Measurements from ENCODE around the gene STAT4.
A peak's percentile ranks its signal among the peaks of the same experiment; 100 is the strongest.

Gene STAT4

GRCh38 chr2:191037351-191037750, 113.4 kb downstream of the STAT4 start:
- Histone ChIP-seq H3K79me2 (ENCODE audit: control insufficient read depth, insufficient read depth, low read length, poor library complexity) (no peaks in the 10 kb centered on the region), H2BK120ac (ENCODE audit: insufficient read depth, low read length, poor library complexity) (no peak overlapping the region), H3K23ac (ENCODE audit: low read length) (no peak overlapping the region), H3K9ac (ENCODE audit: low read length) (no peak overlapping the region), H3K4ac (ENCODE audit: low read depth, low read length) (no peak overlapping the region), H2AK5ac (ENCODE audit: low read length) (no peak overlapping the region), H3K4me2 (ENCODE audit: low read length) (no peak overlapping the region), H3K27ac (ENCODE audit: low read depth, low read length) (no peak overlapping the region), H3K36me3 (ENCODE audit: control insufficient read depth in 1 of 2, insufficient read depth in 2 of 2, low read length in 2 of 2) (no peaks in the 10 kb centered on the region), H3K4me3 (ENCODE audit: low read depth, low read length) (no peak overlapping the region), H3K14ac (ENCODE audit: low read length) (no peak overlapping the region), H2BK12ac (ENCODE audit: low read length) (no peak overlapping the region), H3K27me3 (ENCODE audit: insufficient read depth, low read length) (no peaks in the 10 kb centered on the region), H2AFZ (ENCODE audit: insufficient read depth, low read length, poor library complexity) (no peak overlapping the region), H3K4me1 (ENCODE audit: control insufficient read depth in 1 of 2, insufficient read depth in 2 of 2, low read length in 2 of 2) (peaks cover 0 to 10% of the 10 kb centered on the region in 2 experiments), H4K8ac (ENCODE audit: low read depth, low read length) (no peak overlapping the region), H3K79me1 (ENCODE audit: low read length) (peaks cover 3% of the 10 kb centered on the region), H2BK5ac (ENCODE audit: low read depth, low read length, poor library complexity) (no peak overlapping the region), H4K91ac (ENCODE audit: low read depth, low read length) (no peak overlapping the region), H3K9me3 (ENCODE audit: insufficient read depth, low read depth, low read length) (no peaks in the 10 kb centered on the region), H4K12ac (ENCODE audit: low read depth, low read length) (no peak overlapping the region), H3K18ac (ENCODE audit: low read length) (no peak overlapping the region)
- WGBS (ENCODE audit: extremely low coverage, insufficient coverage, insufficient read length) = no CpG with 5 or more reads among the region's 4 CpGs
- DNase-seq = no peak

DNA sequence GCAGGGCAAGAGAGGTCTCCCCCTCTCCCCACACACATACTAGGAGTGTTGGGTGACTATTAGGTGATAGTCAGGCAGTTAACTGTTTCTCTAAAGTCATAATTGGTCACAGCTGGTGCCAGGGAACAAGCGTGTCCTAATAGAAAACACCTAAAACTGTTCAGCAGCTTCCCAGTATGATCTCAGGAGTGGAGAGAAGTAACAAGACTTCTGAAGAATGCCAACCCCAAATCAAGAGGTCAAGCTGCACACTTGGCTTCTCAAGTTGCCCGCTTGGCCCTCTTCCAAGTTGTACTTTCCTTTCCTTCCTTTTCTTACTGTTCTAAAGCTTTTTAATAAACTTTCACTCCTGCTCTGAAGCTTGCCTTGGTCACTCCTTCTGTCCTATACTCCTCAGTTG, 114.4 kb downstream of the STAT4 start:
- H3K79me2 ChIP-seq (ENCODE audit: control insufficient read depth, insufficient read depth, low read length, poor library complexity) = no peaks in the 10 kb centered on the region
- no peak overlapping the region for H2BK120ac ChIP-seq (ENCODE audit: insufficient read depth, low read length, poor library complexity)
- H3K23ac ChIP-seq (ENCODE audit: low read length) = no peak overlapping the region
- H2BK12ac ChIP-seq (ENCODE audit: low read length) = no peak overlapping the region
- no peak overlapping the region for H3K9ac ChIP-seq (ENCODE audit: low read length)
- no peak overlapping the region for H4K8ac ChIP-seq (ENCODE audit: low read depth, low read length)
- no peak overlapping the region for H3K27ac ChIP-seq (ENCODE audit: low read depth, low read length)
- H4K12ac ChIP-seq (ENCODE audit: low read depth, low read length) = no peak overlapping the region
- H3K36me3 ChIP-seq (ENCODE audit: control insufficient read depth in 1 of 2, insufficient read depth in 2 of 2, low read length in 2 of 2) = no peaks in the 10 kb centered on the region
- no peak overlapping the region for H3K18ac ChIP-seq (ENCODE audit: low read length)
- no peak for DNase-seq
- H3K9me3 ChIP-seq (ENCODE audit: insufficient read depth, low read depth, low read length) = no peaks in the 10 kb centered on the region
- peaks cover 3% of the 10 kb centered on the region for H3K79me1 ChIP-seq (ENCODE audit: low read length)
- no peak overlapping the region for H2AK5ac ChIP-seq (ENCODE audit: low read length)
- no peak overlapping the region for H3K4me3 ChIP-seq (ENCODE audit: low read depth, low read length)
- H3K4me1 ChIP-seq (ENCODE audit: control insufficient read depth in 1 of 2, insufficient read depth in 2 of 2, low read length in 2 of 2) = peaks cover 0 to 6% of the 10 kb centered on the region in 2 experiments
- no peaks in the 10 kb centered on the region for H3K27me3 ChIP-seq (ENCODE audit: insufficient read depth, low read length)
- no peak overlapping the region for H4K91ac ChIP-seq (ENCODE audit: low read depth, low read length)
- no peak overlapping the region for H3K4ac ChIP-seq (ENCODE audit: low read depth, low read length)
- H2BK5ac ChIP-seq (ENCODE audit: low read depth, low read length, poor library complexity) = no peak overlapping the region
- no peak overlapping the region for H3K4me2 ChIP-seq (ENCODE audit: low read length)
- H3K14ac ChIP-seq (ENCODE audit: low read length) = no peak overlapping the region
- no peak overlapping the region for H2AFZ ChIP-seq (ENCODE audit: insufficient read depth, low read length, poor library complexity)
- no CpG with 5 or more reads among the region's 2 CpGs for WGBS (ENCODE audit: extremely low coverage, insufficient coverage, insufficient read length)

DNA sequence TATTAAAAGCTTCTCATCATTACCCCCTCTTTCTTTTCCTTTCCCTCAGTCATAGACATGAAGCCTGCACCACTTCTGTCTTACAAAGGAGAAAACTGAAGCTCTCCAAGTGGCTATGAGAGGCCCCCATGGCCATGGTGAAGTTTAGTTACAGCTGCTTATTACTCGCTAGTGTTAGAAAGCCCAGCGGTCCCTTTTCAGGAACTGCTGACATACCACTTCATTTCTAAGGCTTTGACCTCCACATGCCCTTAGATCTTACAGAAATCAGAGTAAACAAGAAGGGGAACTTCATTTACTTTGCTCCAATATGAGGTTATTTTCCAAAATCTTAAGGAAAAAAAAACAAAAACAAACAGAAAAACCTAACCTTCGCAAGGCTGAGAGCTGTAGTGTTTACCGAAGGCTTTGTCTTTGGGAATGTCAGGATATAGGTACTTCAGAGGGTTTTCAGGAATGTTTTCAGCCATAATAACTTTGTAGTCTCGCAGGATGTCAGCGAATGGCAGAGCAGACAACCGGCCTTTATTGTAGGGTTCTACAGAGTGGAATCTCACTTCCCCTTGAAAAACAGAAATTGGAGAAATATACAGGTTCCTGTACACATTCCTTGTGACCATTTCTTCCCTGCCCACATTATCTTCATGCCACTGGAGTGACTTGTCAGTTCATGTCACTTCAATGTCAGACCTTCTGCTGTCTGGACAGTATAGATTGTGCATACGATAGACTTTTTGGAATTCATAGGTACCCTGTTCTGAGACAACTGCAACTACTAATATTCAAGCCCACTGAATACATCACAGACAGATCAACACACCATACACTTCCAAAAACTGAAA, 118.0 kb downstream of the STAT4 start:
- Histone ChIP-seq H2BK5ac (ENCODE audit: low read depth, low read length, poor library complexity) (peak overlapping the region; percentile 19), H3K9ac (ENCODE audit: low read length) (no peak overlapping the region), H3K4me3 (ENCODE audit: low read depth, low read length) (no peak overlapping the region), H3K36me3 (ENCODE audit: control insufficient read depth in 1 of 2, insufficient read depth in 2 of 2, low read length in 2 of 2) (no peaks in the 10 kb centered on the region), H3K4ac (ENCODE audit: low read depth, low read length) (no peak overlapping the region), H3K23ac (ENCODE audit: low read length) (no peak overlapping the region), H3K79me1 (ENCODE audit: low read length) (peaks cover 3% of the 10 kb centered on the region), H3K4me1 (ENCODE audit: control insufficient read depth in 1 of 2, insufficient read depth in 2 of 2, low read length in 2 of 2) (peaks cover 0 to 6% of the 10 kb centered on the region in 2 experiments), H4K8ac (ENCODE audit: low read depth, low read length) (no peak overlapping the region), H3K18ac (ENCODE audit: low read length) (no peak overlapping the region), H4K91ac (ENCODE audit: low read depth, low read length) (peak overlapping the region; percentile 54), H4K12ac (ENCODE audit: low read depth, low read length) (no peak overlapping the region), H3K79me2 (ENCODE audit: control insufficient read depth, insufficient read depth, low read length, poor library complexity) (no peaks in the 10 kb centered on the region), H3K14ac (ENCODE audit: low read length) (no peak overlapping the region), H3K4me2 (ENCODE audit: low read length) (peak overlapping the region; percentile 22), H2BK12ac (ENCODE audit: low read length) (peak overlapping the region; percentile 61), H2BK120ac (ENCODE audit: insufficient read depth, low read length, poor library complexity) (peak overlapping the region; percentile 53), H3K27me3 (ENCODE audit: insufficient read depth, low read length) (no peaks in the 10 kb centered on the region), H2AK5ac (ENCODE audit: low read length) (no peak overlapping the region), H2AFZ (ENCODE audit: insufficient read depth, low read length, poor library complexity) (no peak overlapping the region), H3K9me3 (ENCODE audit: insufficient read depth, low read depth, low read length) (no peaks in the 10 kb centered on the region), H3K27ac (ENCODE audit: low read depth, low read length) (peak overlapping the region; percentile 52)
- DNase-seq = peak; percentile 60 to 85
- no CpG with 5 or more reads among the region's 8 CpGs for WGBS (ENCODE audit: extremely low coverage, insufficient coverage, insufficient read length)

- Histone ChIP-seq H3K4me1 (ENCODE audit: control insufficient read depth in 1 of 2, insufficient read depth in 2 of 2, low read length in 2 of 2) (peaks cover 0 to 6% of the 10 kb centered on the region in 2 experiments), H3K27me3 (ENCODE audit: insufficient read depth, low read length) (no peaks in the 10 kb centered on the region)
- no CpG with 5 or more reads among the region's 2 CpGs for WGBS (ENCODE audit: extremely low coverage, insufficient coverage, insufficient read length)
These were observed 119.5 kb downstream of the STAT4 start for GRCh38 chr2:191031256-191031655.

More at GRCh38 chr2:191031256-191031655, 119.5 kb downstream of the STAT4 start:
- no peak overlapping the region for H3K9ac ChIP-seq (ENCODE audit: low read length)
- H3K4me2 ChIP-seq (ENCODE audit: low read length) = no peak overlapping the region
- H2AFZ ChIP-seq (ENCODE audit: insufficient read depth, low read length, poor library complexity) = no peak overlapping the region
- no peak overlapping the region for H2BK12ac ChIP-seq (ENCODE audit: low read length)
- no peak overlapping the region for H4K12ac ChIP-seq (ENCODE audit: low read depth, low read length)
- no peak for DNase-seq
- no peak overlapping the region for H2AK5ac ChIP-seq (ENCODE audit: low read length)
- H3K79me2 ChIP-seq (ENCODE audit: control insufficient read depth, insufficient read depth, low read length, poor library complexity) = no peaks in the 10 kb centered on the region
- H4K91ac ChIP-seq (ENCODE audit: low read depth, low read length) = no peak overlapping the region
- peaks cover 3% of the 10 kb centered on the region for H3K79me1 ChIP-seq (ENCODE audit: low read length)
- no peaks in the 10 kb centered on the region for H3K9me3 ChIP-seq (ENCODE audit: insufficient read depth, low read depth, low read length)
- no peak overlapping the region for H2BK5ac ChIP-seq (ENCODE audit: low read depth, low read length, poor library complexity)
- no peak overlapping the region for H2BK120ac ChIP-seq (ENCODE audit: insufficient read depth, low read length, poor library complexity)
- no peak overlapping the region for H3K14ac ChIP-seq (ENCODE audit: low read length)
- H3K23ac ChIP-seq (ENCODE audit: low read length) = no peak overlapping the region
- H3K36me3 ChIP-seq (ENCODE audit: control insufficient read depth in 1 of 2, insufficient read depth in 2 of 2, low read length in 2 of 2) = no peaks in the 10 kb centered on the region
- no peak overlapping the region for H3K27ac ChIP-seq (ENCODE audit: low read depth, low read length)
- no peak overlapping the region for H3K4me3 ChIP-seq (ENCODE audit: low read depth, low read length)
- no peak overlapping the region for H3K18ac ChIP-seq (ENCODE audit: low read length)
- no peak overlapping the region for H3K4ac ChIP-seq (ENCODE audit: low read depth, low read length)
- H4K8ac ChIP-seq (ENCODE audit: low read depth, low read length) = no peak overlapping the region

Data from trophoblast cell (in vitro differentiated cells and primary cell).